Heart left ventricle (tissue), 16 donors: ENCODE measurements around the gene ERC1. TPM values are rescaled to one million over a fixed set of nuclear protein-coding genes. Genes with fewer than 3 reads are reported as not detected.

Experiments
- ATAC-seq, 4 donors: fragments of 200-7000 bp; cut with Tn5 transposase; one replicate each; pipeline ENCODE4 v1.9.1; 2020 to 2022; ENCODE audit warnings: moderate library complexity in 4 of 4, mild to moderate bottlenecking in 3 of 4, moderate number of reproducible peaks in 1 of 4
- DNase-seq, 5 donors: peaks; one replicate each; pipeline ENCODE4 v3.0.0-alpha.2; 2020
- H3K27ac ChIP-seq, 12 donors: fragments of 200-600 bp; sonication (generic) in 4 of 12; one replicate each; pipeline versions ENCODE4 v1.5.0 to v1.8.0; 2016 to 2022; ENCODE audit warnings: mild to moderate bottlenecking in 2 of 12
- H3K27me3 ChIP-seq, 9 donors: fragments of 200-600 bp; sonication (generic) in 2 of 9; one replicate each; pipeline versions ENCODE4 v1.5.1 to v1.8.0; 2016 to 2022; ENCODE audit warnings: mild to moderate bottlenecking in 3 of 9
- H3K36me3 ChIP-seq, 9 donors: fragments of 200-600 bp; sonication (generic) in 2 of 9; one replicate each; pipeline versions ENCODE4 v1.5.0 to v1.8.0; 2018 to 2022; ENCODE audit warnings: mild to moderate bottlenecking in 2 of 9
- H3K4me1 ChIP-seq, 12 donors: fragments of 200-600 bp; sonication (generic) in 4 of 12; one replicate each; pipeline versions ENCODE4 v1.5.0 to v1.8.0; 2016 to 2022; ENCODE audit warnings: mild to moderate bottlenecking in 3 of 12
- H3K4me3 ChIP-seq, 12 donors: fragments of 200-600 bp; sonication (generic) in 4 of 12; one replicate each; pipeline versions ENCODE4 v1.5.0 to v1.8.0; 2017 to 2022; ENCODE audit warnings: mild to moderate bottlenecking in 9 of 12, moderate library complexity in 4 of 12
- H3K9me3 ChIP-seq, 12 donors: fragments of 200-600 bp; sonication (generic) in 4 of 12; one replicate each; pipeline versions ENCODE4 v1.5.0 to v1.8.0; 2016 to 2022; ENCODE audit warnings: mild to moderate bottlenecking in 1 of 12
- POLR2A ChIP-seq, 2 donors: fragments of 450-650 bp; IDR thresholded peaks; one replicate each; pipeline ENCODE4 v1.6.1; 2017; ENCODE audit warnings: antibody characterized with exemption in 2 of 2, mild to moderate bottlenecking in 2 of 2, moderate library complexity in 2 of 2
- WGBS, 4 donors: extraction: QIAGEN DNeasy Blood & Tissue Kit in 2 of 4; methylation state at CpG; one replicate each; pipeline versions ENCODE4 v1.1.5 to v1.1.7; 2013 to 2018; 5-methylcytosine and 5-hydroxymethylcytosine counted together
- intact Hi-C, 10 donors: fragments of 100-400 bp; cut with DNase I; formaldehyde crosslinking; loops; one replicate each; pipeline versions ENCODE4 v1.11.1 to v1.14.2; 2022
- polyA plus RNA-seq, 2 donors: library from polyadenylated mRNA; stranded (reverse); fragments of 200-250 nt; gene quantifications; one replicate each; pipeline ENCODE4 v1.2.3, GENCODE V29; 2013
- total RNA-seq, 9 donors: library from RNA; depleted of rRNA in 2 of 9; stranded (reverse); fragments of >200 nt in 2 of 9; fragmentation: NEBNext Ultra II Directional in 3 of 9; extraction: Animal tissue kit (Norgen Biotek cat#: 25700) in 3 of 9; gene quantifications; one replicate each; pipeline versions ENCODE4 v1.1.0 to v1.2.4, GENCODE V29; 2016 to 2023
- TF ChIP-seq, protein P1 (sequence below), 12 donors: fragments of 200-600 bp; sonication (generic) in 4 of 12; IDR thresholded peaks; one replicate each; pipeline versions ENCODE4 v1.5.0 to v1.8.0; 2018 to 2022; ENCODE audit warnings: antibody characterized with exemption in 12 of 12, mild to moderate bottlenecking in 5 of 12
- donor health status: ischemic (EF 13 %, LVEDD 7.1; RV severe dilation, severe dysfunction).
- donor health status: healthy with polysubstance abuse.
- donor health status: DM: no; HTN: yes; CAD: no.
- donor health status: DM: no; HTN: no; CAD: no.
- donor health status: ischemic (EF 25% LVEDD 6.9; RV normal size, moderate dysfunction).
- donor health status: ischemic (EF 25% LVEDD 5.7; RV mildly dilated, moderate dysfunction).
- donor health status: healthy.
- donor health status: DM: yes; HTN: yes; CAD: no.
- donor health status: ischemic (EF 35%, LVEDD 5.7; RV mildly dilated, moderate dysfunction).
- donor health status: nonischemic (EF 11% LVEDD 7.7; RV severe dilation, severe dysfunction).
- donor health status: DM: yes; HTN: yes; CAD: no.
- donor health status: PGD.
- donor health status: ischemic (EF 29% LVEDD 5.4; RV normal size, mild dysfunction).
- donor health status: nonischemic (EF 23%, LVEDD 6.1; RV moderate dilation, normal function).

Gene ERC1
- total and polyA plus RNA-seq, 11 donors, result 13.5 to 84.0 (median 47.9) TPM

DNA sequence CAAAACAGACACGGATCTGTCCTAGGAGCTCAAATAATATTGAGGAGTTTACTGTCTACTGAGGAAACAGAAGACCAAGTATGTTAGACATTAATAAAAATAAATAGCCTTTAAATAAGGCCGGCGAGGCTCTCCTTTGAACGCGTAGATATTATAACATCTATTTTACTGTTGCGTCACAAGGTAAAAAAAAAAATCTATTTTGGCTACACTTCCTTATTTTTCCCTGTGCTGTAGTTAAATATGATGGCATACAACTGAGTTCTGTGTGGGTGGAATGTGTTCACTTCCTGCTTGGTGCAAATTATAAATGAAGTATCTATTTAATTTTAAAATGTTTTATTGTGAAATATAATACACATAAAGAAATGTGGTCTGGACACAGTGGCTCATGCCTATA lies 24.3 kb upstream of the ERC1 start:
- 75 to 80% (median 79%) methylated on average over 6 of the region's 6 CpGs for WGBS, 4 donors
- ATAC-seq (no peak), DNase-seq (no peak)
- Histone ChIP-seq H3K4me3 (no peak overlapping the region), H3K9me3 (no peaks in the 10 kb centered on the region), H3K4me1 (no peaks in the 10 kb centered on the region), H3K27ac (no peak overlapping the region), H3K27me3 (no peaks in the 10 kb centered on the region), H3K36me3 (no peaks in the 10 kb centered on the region)
- TF ChIP-seq, protein P1, sequence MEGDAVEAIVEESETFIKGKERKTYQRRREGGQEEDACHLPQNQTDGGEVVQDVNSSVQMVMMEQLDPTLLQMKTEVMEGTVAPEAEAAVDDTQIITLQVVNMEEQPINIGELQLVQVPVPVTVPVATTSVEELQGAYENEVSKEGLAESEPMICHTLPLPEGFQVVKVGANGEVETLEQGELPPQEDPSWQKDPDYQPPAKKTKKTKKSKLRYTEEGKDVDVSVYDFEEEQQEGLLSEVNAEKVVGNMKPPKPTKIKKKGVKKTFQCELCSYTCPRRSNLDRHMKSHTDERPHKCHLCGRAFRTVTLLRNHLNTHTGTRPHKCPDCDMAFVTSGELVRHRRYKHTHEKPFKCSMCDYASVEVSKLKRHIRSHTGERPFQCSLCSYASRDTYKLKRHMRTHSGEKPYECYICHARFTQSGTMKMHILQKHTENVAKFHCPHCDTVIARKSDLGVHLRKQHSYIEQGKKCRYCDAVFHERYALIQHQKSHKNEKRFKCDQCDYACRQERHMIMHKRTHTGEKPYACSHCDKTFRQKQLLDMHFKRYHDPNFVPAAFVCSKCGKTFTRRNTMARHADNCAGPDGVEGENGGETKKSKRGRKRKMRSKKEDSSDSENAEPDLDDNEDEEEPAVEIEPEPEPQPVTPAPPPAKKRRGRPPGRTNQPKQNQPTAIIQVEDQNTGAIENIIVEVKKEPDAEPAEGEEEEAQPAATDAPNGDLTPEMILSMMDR (IDR thresholded peaks at IDR 0.05), result no peak
- TF ChIP-seq POLR2A (IDR thresholded peaks at IDR 0.05), result no peak
- intact Hi-C loops, result no loop called here

DNA sequence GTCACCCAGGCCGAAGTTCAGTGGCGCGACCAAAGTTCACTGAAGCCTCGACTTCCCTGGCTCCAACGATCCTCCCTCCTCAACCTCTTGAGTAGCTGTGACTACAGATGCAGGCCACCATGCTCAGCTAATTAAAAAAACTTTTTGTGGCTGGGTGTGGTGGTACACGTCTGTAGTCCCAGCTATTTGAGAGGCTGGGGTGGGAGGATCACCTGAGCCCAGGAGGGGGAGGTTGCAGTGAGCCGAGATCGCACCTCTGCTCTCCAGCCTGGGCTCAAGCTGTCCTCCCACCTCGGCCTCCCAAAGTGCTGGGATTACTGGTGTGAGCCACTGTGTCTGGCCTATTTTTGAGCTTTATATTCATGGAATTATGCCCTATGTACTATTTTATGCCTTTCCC lies 23.4 kb upstream of the ERC1 start:
- TF ChIP-seq, protein P1 (IDR thresholded peaks at IDR 0.05), result no peak
- TF ChIP-seq POLR2A (IDR thresholded peaks at IDR 0.05), result no peak
- H3K9me3 ChIP-seq, result no peaks in the 10 kb centered on the region
- no peaks in the 10 kb centered on the region for H3K36me3 ChIP-seq
- no peak for ATAC-seq
- no peaks in the 10 kb centered on the region for H3K4me1 ChIP-seq
- no peaks in the 10 kb centered on the region for H3K27me3 ChIP-seq
- 85 to 95% (median 90%) methylated on average over 9 of the region's 9 CpGs for WGBS, 4 donors
- DNase-seq, result no peak
- no peak overlapping the region for H3K4me3 ChIP-seq
- no peak overlapping the region for H3K27ac ChIP-seq
- intact Hi-C loops, result no loop called here

DNA sequence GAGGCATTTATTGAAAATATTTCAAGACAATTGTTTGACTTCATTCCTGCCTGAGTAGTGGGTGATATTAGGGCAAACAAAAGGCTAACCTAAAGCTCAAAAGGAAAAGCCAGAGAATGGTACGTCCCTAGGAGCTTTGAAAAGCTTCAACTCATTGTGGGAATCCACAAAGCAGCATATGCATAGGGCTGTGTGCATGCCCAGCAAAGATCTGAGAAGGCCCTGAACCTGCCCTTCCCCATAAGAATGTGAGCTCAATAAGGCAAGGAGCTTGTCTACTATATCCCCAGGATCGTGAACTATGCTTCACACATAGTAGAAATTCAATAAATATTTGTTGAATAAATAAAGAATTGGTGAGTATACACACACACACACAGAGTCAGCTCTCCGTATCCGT lies 22.5 kb upstream of the ERC1 start:
- WGBS, 4 donors, result 72 to 89% (median 86%) methylated on average over 4 of the region's 4 CpGs
- no peak for TF ChIP-seq POLR2A (IDR thresholded peaks at IDR 0.05)
- TF ChIP-seq, protein P1 (IDR thresholded peaks at IDR 0.05), result no peak

DNA sequence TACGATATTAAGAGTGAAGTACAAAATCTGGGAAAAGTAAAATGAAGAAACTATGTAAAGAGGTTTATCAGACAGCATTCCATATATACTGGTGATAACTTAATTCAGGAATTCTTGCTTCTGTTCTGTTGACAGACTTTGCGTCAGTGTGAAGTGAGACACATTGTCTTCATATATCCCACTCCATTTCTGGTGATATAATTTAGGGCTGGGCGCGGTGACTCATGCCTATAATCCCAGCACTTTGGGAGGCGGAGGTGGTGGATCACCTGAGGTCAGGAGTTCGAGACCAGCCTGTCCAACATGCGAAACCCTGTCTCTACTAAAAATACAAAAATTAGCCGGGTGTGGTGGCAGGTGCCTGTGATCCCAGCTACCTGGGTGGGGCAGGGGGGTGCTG lies 21.2 kb upstream of the ERC1 start:
- no peak for DNase-seq
- intact Hi-C loops, result no loop called here
- Histone ChIP-seq H3K27me3 (no peaks in the 10 kb centered on the region), H3K27ac (no peak overlapping the region), H3K4me1 (peaks cover 0 to 3% (median 0%) of the 10 kb centered on the region in 12 donors), H3K36me3 (no peaks in the 10 kb centered on the region), H3K4me3 (no peak overlapping the region), H3K9me3 (no peaks in the 10 kb centered on the region)
- TF ChIP-seq, protein P1 (IDR thresholded peaks at IDR 0.05), result no peak
- no peak for ATAC-seq
- 75 to 88% (median 86%) methylated on average over 8 of the region's 8 CpGs for WGBS, 4 donors

More for the DNA sequence above, 22.5 kb upstream of the ERC1 start:
- Histone ChIP-seq H3K36me3 (no peaks in the 10 kb centered on the region), H3K4me1 (no peaks in the 10 kb centered on the region), H3K27ac (no peak overlapping the region), H3K27me3 (no peaks in the 10 kb centered on the region), H3K4me3 (no peak overlapping the region), H3K9me3 (no peaks in the 10 kb centered on the region)
- no peak for DNase-seq
- intact Hi-C loops, result no loop called here
- ATAC-seq, result no peak
